Activated gamma-delta T cell (primary cell): ENCODE results near the gene FBXW11.
"Not testable (repeated sequence)": the region's sequence is repeated elsewhere in the genome, so short reads cannot be mapped to it uniquely, and the experiment has no call there.

ENCODE experiments used
- DNase-seq: peaks from one replicate; lab custom pipeline; 2025; lab: John Stamatoyannopoulos, UW

The FBXW11 gene

DNA sequence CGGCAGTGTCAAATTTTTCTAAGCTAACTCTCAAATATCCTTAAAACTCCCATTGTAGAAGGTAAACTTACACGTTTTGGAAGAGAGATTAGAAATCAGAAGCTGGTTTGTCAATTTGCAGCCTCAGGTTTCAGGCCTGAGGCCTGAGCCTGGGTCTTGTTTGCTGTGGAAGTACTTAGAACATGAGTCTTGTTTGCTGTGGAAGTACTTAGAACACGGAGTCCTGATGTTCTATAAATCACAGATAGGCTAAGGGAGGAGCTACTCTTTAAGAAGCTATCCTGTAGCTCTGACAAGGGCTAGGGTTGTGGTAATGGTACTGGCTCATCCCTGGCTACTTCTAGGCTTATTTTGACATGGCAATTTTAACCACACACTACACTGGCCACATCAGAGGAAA lies 97.8 kb downstream of the FBXW11 start:
- no peak for DNase-seq

DNA sequence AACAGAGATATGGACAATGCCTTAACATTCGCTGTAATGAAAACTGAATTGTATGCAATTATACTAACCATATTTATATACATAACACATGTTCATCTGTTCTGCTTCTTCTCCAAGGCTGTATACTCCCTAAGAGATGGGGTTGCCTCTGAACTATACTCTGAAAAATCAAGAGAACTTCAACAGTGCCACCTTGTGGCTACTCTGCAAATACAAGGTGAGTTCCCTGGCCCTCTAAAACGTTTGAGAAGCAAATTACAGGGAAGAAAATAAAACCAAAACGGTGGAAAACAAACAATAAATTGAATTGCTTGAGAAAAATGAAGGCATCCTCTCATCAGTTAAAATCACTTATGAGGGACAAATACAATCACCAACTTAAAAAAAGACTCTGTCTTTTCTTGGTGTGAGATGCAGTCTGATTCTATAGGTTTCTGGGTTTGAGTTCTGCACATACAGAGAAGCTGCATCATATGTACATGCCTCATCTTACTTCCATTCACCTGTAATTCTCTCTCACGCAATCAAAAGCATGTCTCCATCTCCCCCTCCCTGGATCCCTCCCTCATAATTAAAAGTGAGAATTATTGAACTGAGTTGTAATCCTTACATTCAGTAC lies 98.6 kb downstream of the FBXW11 start:
- DNase-seq = no peak

DNA sequence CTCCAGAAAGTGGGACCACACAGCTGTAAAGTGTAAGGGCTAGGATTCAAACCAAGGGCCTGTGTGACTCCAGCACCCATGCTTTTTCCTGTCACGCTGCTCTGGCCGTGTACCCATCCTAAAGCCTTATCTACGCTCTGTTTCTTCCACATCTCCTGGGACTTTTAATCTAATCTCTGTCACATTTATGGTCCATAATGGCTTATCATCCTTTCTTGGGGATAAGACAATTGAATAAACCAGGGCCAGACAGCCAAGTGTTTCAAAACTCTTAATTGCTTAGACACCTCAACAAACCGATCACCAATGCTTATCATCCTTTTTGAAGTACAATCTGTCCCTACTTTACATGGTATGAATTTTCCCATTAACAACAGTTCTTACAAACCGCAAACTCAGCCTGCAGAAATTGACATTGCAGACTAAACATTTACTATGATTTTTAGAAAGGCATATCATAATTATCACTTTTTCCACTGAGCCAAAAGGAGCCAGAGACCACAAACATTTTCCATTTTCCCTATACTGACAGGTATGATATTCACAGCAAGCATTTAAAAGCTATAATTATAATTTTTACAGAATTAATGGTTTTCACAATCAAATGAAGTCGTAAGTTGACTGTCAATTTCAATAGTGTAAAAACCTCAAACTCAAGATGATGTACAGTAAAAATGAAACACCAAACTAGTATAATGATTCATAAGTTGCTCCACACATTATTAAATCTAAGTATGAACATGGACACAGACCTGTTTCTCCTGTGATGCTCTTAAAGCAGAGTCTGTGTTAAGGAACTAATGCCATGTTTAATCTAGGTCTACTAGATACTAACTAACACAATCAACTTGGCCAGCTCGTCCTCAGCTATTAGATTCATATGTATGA lies 99.5 kb downstream of the FBXW11 start:
- no peak for DNase-seq

DNA sequence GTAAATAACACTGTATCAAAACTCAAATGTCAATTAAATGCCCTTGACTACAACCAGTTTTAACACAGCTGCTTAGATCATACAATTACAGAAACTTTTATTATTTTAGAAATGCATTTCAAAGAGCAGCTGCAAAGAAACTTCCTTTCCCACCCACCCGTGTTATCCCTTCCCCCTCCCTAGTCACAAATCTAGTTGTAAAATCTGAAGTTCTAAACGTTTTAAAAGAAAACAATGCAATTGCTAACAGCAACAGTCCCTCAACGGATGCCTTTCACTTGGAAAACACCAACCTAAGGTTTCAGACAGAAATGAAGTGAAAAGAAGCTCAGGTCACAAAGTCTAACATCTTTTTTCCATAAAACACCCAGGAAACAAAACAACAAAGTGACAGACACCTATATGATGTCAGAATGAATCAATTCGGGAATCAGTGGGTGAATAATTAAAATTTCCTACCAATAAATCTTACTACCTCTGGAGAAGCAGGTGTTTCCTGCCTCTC lies 100.3 kb downstream of the FBXW11 start:
- DNase-seq = no peak

DNA sequence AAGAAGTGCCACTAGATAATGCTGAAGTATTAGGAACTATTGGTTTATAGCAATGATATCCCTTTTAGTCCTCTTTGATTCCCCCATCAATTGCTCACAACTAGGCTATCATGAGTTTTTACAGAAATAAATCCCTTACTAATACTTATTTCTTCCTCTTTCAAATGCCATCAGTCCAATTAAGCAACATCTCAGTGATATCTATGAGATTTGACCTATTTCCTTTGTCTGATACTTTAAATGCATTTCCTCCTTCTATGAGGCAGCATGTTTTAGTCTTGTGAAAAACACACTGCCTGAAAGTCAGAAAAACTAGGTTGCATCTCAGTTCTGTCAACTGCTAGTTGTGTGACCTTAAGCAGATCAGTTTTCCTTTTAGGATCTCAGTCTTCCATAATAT lies 101.6 kb downstream of the FBXW11 start:
- no peak for DNase-seq

DNA sequence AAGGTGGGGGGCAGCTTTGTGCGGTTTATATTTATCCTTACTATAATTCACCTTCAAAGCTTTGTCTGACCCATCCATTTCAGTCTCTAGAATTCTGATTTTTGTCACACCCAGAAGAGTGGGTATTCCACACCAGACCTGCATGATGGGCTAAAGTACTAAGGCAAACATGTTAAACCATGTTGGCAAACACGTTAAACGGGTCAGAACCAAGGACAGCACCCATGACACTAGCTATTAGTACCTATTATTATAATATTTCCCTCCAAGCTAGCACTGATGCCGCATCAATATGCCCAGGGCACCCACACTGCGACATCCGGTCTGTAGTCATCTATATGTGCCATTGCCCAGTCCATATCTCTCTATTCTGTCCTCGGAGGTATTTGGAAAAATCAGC lies 104.7 kb downstream of the FBXW11 start:
- DNase-seq = no peak

DNA sequence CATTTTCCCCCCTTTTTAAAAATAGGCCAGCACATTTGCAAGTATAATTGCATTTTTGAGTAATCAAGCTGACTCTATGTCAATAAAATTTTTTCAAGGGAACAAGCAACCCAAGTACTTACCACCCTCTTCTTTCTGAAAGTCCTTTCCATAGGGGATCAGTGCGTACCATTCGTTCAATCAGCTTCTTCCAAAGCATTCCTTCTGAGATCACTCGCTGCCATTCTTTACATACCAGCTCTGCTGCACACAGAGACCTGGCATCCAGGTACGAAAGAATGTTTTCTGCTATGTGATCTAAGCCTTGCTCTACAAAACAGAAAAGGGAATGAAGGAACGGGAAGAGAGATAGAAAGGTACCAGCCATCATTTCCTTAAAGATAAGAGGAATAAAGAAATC lies 106.6 kb downstream of the FBXW11 start:
- no peak for DNase-seq

DNA sequence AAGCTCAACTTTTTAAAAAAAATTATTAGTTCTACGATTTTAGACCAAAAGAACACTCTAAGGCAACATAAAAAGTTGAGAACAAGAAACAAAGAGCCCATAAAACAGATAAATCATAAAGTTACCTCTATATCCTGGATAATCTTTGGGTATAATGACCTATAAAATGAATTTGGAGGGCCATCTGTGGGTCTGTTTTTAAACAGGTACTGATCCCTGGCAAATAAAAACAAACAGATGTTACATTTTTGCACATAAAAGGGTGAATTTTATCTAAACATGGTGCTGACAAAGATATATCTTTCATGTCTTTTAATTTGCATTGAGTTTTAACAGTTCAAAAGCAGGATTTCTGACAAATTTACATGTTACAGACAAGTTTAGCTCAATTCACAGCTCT lies 107.6 kb downstream of the FBXW11 start:
- no peak for DNase-seq

DNA sequence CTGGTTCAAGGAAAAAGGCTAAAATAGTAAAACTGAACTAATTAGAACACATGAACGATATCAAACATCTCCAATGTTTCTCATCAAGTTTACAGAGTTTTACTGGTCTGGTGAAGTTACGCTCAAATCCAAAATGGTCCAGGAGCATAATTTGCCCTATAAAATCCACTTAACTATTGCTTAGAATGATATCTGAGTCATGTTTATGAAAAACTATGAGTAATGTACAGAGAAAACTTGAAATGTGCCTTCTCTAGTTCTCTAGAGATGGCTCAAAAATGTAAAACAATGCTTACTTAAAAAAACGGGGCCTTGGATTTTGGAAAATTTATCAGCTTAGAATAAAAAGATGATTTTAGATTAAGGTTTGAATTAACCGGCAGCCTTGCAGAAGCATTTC lies 108.1 kb downstream of the FBXW11 start:
- DNase-seq = no peak

DNA sequence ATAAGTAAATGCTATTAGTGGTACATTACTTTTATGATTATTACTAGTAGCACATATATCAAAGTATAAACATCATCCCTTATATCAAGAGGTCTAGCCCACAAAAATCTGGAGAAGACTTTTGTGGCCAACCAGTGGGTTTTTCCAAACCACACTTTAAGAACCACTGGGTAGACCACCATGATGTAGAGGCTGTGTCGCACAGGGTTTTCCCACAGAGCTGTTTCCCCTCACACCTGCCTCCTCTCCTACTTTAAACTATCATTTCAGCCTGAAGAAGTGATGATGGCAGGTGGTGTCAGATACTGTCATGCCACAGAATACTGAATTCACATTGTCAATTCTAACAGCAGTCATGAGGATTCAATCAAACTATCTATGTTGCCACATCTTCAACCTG lies 109.2 kb downstream of the FBXW11 start:
- no peak for DNase-seq

DNA sequence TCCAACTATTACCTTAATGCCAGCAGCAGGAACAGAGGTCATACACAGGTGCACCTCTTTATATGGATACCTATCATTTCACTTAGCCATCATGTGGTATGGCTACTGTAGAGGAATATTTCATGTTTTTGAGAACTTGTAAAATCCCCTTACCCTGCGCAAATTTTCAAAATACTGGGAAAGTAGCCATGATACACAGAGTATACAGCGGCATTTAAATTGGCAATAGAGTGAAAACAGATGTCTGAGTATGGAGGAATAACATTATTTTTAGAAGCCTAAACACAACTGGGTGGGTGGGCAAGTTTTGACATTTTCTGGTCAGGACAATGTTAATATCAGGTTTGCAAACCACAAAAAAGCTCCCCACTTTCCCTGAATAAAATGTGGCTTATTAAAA lies 111.4 kb downstream of the FBXW11 start:
- no peak for DNase-seq

DNA sequence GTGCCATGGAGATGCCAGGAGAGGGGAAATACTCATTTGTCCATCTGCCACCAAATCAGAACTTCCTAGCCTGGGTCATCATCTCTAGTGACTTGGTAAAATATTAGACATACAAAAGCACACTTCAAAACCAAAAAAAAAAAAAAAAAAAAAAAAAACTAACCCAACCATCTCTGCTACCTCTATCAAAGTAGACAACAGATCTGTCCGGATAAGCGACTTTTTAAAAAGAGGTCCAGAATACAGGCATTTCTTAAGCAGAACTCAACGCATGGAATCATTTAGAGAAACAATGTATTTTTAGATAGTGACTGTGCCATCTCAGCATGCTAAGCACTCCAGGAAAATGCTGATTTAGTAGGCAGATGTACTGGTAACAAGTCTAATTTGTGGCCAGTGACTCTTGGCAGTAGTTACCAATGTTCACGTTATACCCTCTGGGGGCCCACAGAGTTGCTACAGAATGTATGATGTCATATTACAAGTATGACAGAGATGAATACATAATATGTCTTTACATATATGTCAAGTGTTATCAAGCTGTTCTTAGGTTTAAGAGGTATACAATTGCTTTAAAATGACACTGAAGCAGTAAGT lies 113.0 kb downstream of the FBXW11 start:
- no peak for DNase-seq

DNA sequence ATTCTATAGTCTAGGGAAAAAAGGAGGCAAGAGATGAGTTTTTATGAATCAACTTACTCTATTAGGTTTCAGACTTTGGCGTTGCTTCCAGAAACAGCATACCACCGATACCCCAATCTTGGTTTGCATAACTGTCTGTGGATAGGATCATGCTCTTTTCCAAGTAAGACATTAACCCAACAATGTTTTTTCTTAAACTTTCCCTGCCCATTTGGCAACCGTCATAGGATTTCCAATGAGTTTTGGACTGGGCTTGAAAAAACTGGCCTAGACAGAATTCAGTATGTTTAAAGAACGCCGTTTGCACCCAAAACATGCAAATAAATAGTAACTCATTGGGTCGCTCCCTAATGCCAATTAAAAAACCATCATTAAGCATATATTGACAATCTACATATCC lies 114.8 kb downstream of the FBXW11 start:
- DNase-seq = no peak

DNA sequence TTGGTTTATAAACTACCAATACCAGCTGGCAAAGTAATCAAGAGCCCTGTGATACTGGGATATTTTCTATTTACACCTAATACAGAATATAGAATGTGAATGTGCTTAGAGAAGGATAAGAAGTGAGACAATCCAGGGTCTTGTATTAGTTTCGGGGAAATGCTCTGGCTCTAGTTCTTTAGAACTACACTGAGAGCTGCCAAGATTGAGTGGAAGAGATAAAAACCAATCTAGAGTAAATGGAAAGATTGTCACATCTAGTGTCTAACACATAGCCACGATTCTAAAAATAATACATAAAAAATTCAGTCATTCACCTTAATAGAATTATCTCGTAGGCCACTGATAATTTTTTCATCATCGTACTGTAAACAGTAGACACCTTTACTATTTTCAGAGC lies 115.3 kb downstream of the FBXW11 start:
- DNase-seq = no peak

DNA sequence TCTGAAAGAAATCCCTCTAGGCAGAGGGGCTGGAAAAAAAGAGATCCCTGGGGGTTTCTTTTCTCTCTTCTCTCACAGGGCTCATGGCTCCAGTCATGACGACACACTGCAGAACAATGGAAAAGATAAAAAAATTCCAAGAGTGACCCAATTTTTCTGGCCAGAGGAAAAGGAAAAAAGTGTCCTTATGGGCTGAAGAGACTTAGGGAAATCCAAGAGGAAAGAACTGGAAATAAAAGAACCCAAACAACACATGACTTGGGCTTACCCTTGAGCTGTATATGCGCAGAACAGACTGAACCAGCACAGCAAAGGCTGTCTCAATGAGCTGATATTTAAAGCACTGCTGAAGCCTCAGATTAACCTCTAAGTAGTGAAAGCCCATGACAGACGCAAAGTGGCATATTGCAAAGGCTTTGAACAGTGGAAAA lies 118.4 kb downstream of the FBXW11 start:
- DNase-seq = no peak

DNA sequence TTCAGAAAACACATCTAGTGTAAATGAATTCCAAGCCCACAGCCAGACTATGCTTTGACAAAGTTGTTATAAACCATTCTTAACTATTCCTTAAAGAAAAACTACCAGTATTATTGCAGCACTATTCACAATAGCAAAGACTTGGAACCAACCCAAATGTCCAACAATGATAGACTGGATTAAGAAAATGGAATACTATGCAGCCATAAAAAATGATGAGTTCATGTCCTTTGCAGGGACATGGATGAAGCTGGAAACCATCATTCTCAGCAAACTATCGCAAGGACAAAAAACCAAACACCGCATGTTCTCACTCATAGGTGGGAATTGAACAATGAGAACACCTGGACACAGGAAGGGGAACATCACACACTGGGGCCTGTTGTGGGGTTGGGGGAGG lies 120.4 kb downstream of the FBXW11 start:
- DNase-seq = not testable (repeated sequence)

DNA sequence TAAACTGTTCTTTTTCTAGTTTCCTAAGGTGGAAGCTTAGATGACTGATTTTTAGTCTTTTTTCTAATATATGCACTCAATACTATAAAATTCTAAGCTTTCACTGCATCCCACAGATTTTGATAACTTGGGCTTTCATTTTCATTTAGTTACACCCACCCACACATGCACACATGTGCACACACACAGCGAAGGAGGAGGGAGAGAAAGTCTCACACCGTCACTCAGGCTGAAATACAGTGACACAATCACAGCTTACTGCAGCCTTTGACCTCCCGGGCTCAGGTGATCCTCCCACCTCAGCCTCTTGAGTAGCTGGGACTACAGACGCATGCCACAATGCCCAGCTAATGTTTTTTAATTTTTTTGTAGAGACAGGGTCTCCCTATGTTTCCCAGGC lies 124.3 kb downstream of the FBXW11 start:
- no peak for DNase-seq

DNA sequence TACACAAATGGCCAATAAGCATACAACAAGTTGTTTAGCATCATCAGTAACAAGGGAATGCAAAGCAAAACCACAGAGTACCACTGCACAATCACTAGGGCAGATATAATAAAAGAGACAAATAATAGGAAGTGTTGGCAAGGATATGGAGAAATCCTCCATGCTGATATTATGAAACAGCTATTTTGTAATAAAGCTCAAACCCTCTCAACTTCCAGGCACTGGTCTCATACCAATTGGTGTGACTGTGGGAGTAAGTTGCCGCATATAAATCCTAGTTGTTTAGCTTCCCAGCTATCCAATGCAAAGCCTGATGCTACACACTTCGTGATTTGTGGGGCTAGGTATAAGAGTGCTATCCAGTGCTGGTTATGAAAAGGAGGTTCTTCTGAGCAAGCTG lies 132.2 kb downstream of the FBXW11 start:
- DNase-seq = no peak

DNA sequence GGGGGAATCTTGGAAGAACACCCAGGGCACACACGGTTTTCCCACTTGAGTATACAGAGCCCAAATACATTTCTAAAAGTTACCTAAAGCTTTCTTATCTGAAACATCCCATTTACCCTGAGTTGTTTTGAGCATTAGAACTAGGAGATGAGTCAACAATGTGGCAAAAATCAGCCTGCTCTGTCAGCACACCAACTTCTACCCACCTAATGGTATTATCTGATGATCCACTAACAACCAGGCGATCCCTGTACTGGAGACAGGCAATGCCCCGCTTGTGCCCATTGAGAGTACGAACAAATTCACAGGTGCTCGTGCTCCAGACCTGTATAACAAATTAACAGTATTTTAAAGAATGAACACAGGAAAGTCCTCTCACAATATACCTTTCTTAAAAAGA lies 133.8 kb downstream of the FBXW11 start:
- DNase-seq = no peak

DNA sequence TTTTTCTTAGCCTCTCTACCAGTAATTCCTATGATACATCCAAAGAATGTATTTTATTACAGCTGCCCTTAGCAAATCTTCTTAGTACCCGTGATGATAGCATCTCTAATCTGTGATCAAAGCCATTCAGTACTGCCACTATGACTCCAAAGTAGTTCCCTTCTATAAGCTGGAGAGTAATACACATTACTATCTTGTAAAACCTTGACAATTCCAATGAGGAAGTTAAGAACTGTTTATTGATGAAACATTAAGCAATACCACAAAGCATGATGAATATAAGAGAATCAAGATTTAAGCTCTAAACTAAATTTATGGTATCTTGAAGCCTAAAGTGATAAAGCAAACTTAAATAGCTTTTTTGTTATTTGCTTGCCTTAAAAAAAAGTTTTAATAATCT lies 134.7 kb downstream of the FBXW11 start:
- DNase-seq = no peak

DNA sequence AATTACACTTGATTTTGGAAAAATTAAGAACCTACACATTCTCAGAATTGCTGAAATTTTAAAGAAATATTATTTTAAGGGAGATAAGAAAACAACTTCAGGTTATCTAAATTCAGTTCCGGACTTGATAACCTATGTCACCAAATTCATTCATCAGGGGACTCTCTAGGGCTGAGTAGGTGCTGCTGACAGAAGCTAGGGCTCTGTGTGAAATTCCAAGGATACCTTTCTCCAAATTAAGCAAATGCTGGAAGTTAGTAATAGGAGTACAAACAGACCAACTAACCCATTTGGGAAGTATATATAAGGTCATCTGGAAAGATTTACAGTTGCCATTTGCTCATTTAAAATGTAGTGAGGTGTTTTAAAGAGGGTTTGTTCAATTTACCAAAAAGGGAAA lies 136.5 kb downstream of the FBXW11 start:
- no peak for DNase-seq

DNA sequence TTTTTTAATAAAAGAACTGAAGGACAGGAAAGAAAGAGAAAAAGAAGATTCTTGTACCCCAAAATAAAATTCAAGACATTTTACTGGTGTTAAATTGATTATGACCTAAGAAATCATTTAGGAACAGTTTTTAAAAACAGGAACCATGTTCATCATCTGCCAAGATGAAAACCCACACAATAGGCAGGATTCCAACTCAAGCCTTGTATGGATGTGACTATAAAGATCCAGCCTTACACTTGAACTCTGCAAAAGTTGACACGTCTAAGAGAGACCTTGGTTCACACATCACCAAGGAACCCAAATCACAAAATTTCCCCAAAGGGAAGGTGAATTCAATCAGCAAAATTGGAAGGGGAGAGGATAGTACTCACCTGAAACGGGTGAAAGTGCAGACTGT lies 138.2 kb downstream of the FBXW11 start:
- DNase-seq = no peak

DNA sequence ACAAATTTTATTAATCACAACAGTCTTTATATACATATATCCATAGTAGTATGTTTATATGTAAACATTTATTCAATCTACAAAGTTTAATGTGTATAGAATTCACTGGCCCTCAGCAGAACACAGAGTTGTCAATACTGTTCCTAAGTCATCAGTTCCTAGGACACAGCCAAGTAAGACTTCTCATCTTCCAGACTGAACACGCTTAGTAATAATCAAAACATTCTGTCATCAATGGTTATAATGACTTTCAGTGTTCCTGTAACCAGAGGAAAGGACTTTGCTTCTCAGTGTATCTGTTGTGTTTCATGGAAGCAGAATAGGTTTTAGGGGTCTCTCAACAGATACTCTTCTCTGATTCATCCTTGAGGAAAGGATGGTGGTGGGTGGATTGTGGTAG lies 138.7 kb downstream of the FBXW11 start:
- no peak for DNase-seq
